Epithelial cell of esophagus (primary cell): Measurements from ENCODE around the gene CABCOCO1.

Experiments used
- DNase-seq: peaks from one replicate; pipeline ENCODE4 v3.0.0; 2010; ENCODE audit warnings: low read depth
- H3K4me3 ChIP-seq: 2 replicates; pipeline ENCODE4 v1.5.1; 2011; ENCODE audit warnings: mild to moderate bottlenecking, low read length, control low read depth
- TF ChIP-seq, protein P1 (sequence below): IDR thresholded peaks from 2 replicates; pipeline ENCODE4 v1.5.1; 2011; ENCODE audit warnings: low read depth, mild to moderate bottlenecking, low read length, control low read depth, inconsistent platforms; ENCODE audit not compliant: insufficient read depth; ENCODE audit errors: missing control alignments

Gene CABCOCO1

DNA sequence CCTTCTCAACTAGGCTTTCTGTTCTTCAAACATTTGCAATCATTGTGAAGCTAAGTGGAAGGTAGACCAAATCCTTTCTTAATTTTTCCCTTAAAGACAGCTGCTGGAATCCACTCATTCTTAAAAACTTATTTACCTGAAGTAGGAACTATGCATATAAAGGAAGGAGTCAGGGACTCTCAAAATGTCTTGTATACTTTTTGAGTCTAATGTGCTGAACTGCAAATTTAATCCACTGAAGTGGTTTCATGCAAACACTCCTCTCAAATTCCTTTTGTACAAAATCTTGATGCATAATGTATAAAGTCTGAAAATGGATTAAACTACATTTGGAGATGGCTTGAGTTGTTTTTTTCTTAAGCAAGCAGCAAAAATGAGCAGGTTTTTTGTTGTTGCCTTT, 118.0 kb downstream of the CABCOCO1 start:
- TF ChIP-seq, protein P1, sequence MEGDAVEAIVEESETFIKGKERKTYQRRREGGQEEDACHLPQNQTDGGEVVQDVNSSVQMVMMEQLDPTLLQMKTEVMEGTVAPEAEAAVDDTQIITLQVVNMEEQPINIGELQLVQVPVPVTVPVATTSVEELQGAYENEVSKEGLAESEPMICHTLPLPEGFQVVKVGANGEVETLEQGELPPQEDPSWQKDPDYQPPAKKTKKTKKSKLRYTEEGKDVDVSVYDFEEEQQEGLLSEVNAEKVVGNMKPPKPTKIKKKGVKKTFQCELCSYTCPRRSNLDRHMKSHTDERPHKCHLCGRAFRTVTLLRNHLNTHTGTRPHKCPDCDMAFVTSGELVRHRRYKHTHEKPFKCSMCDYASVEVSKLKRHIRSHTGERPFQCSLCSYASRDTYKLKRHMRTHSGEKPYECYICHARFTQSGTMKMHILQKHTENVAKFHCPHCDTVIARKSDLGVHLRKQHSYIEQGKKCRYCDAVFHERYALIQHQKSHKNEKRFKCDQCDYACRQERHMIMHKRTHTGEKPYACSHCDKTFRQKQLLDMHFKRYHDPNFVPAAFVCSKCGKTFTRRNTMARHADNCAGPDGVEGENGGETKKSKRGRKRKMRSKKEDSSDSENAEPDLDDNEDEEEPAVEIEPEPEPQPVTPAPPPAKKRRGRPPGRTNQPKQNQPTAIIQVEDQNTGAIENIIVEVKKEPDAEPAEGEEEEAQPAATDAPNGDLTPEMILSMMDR: no peak
- DNase-seq: no peak

DNA sequence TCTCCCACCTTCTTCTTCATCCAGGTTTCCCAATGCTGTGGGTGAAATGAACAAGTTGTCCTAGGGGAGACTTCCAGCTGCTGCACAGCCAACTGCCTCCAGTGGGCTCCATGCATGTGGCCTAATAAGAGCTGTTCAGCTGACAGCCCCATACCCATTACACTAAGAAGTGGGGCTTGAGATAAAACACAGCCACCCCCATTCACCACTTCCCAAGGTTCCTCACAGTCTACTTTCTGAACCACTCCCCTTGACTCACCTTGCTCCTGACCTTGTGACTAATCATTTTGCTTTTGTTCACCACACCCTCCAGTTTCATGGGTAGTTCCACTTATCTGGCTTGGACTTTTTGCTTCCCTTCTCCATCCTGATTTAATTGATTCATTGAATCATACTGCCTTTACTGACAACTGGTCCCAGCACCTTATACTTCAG, 119.3 kb downstream of the CABCOCO1 start:
- no peak overlapping the region for H3K4me3 ChIP-seq
- TF ChIP-seq, protein P1: no peak
- peak; percentile 93 for DNase-seq

More for the DNA sequence above, 118.0 kb downstream of the CABCOCO1 start:
- no peak overlapping the region for H3K4me3 ChIP-seq

DNA sequence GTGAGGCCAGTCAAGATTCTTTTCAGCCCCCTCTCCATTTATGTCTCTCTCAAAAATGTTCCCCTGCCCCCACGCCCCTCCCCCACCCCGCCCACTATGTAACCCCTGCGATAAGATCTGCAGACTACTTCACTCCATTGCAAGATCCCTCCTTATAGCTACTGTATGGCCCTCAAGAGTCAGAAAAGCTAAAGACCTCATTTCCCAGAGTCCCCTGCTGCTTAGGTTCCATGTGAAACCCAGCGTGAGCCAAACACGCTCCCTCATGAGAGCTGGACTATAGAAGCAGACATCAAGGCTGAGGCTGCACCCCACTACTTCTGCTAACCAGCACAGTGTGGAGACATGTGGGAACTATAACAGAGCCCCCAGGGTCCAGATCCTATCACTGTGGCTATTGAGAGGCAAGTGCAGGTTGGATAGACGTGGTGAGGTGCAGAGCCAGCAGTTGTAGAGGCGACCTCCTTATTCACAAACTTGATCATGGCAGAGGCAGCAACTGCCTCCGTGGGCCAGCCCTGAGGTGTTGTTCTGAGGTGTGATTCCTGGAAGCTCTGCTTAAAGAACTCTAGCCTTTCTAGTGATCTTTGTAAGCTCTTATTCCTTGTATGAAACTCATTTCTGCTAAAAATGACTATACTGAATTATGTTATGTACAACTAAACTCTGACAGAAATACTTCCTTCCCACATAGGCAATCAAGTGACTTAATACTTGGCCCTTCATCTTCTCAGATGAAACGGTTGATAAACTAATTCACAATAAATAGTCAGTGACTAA, 121.8 kb downstream of the CABCOCO1 start:
- TF ChIP-seq, protein P1: no peak
- no peak for DNase-seq

DNA sequence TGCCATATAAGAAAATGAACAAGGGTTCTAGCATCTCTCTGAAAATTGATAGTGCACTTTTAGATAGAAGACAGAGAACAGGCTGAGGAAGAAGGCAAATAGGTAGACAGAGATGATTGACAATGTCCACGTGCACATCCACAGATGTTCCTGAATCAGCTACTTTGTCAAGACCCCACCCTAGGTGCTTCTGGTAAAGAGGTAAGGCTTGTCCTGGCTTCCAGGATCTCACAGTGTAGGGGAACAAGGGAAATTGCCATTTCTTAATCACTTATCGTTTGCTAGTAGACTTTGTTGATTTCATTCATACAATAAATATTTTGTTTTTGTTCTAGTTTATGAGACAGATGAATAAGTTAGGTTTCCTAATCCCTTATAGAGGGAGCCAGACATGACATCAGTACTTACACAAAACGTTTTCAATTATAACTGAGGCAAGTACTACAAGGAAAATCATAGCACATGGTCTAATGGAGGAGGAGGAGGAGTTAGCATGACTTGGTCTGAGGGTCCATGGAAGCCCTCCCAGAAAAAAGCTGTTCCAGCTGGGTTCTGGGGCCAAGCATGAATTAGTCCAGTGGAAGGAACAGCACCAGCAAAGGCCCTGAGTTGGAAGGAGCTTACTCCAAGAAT, 122.9 kb downstream of the CABCOCO1 start:
- TF ChIP-seq, protein P1: no peak
- H3K4me3 ChIP-seq: no peak overlapping the region
- DNase-seq: no peak

More for the DNA sequence above, 121.8 kb downstream of the CABCOCO1 start:
- H3K4me3 ChIP-seq: no peak overlapping the region

DNA sequence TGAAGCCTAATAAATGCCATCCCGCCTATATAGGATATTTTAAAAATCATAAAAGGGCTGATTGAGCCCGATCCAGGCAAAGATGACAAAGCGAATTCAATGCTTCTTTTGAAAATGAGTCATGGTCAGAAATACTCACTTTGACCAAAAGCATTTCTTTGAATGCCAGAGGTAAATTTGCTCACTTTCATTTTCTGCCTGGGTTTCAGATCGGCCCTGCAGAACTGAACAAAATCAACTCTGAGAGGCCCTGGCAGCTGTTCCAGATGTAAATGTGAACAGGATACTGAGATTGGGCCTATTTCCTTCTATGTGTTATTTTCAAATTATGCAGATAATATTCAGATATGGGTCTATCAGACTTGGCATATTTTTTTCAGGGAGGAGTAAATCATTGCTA, 124.0 kb downstream of the CABCOCO1 start:
- no peak overlapping the region for H3K4me3 ChIP-seq
- peak; percentile 56 for DNase-seq
- TF ChIP-seq, protein P1: no peak

DNA sequence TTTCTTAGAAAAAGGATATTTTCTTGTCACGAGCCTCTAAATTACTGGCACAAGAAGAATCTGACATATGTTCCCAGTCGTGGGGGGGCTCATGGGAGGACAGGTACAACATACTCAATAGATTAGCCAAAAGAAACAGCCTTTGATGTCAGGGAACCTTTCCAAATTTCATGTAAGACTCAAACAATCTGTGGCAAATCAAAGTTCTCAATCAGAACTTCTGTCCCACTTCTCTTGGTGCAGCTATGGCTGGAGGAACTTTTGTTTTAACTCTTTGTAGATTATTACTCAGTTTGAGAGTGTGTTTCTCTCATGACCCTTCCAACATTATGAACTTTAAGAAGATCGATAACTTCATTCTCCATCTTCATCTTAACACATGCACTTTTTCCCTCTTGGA, 124.4 kb downstream of the CABCOCO1 start:
- no peak overlapping the region for H3K4me3 ChIP-seq
- no peak for DNase-seq
- TF ChIP-seq, protein P1: no peak
